ENCODE data around the gene MCTP1.

The MCTP1 gene

DNA sequence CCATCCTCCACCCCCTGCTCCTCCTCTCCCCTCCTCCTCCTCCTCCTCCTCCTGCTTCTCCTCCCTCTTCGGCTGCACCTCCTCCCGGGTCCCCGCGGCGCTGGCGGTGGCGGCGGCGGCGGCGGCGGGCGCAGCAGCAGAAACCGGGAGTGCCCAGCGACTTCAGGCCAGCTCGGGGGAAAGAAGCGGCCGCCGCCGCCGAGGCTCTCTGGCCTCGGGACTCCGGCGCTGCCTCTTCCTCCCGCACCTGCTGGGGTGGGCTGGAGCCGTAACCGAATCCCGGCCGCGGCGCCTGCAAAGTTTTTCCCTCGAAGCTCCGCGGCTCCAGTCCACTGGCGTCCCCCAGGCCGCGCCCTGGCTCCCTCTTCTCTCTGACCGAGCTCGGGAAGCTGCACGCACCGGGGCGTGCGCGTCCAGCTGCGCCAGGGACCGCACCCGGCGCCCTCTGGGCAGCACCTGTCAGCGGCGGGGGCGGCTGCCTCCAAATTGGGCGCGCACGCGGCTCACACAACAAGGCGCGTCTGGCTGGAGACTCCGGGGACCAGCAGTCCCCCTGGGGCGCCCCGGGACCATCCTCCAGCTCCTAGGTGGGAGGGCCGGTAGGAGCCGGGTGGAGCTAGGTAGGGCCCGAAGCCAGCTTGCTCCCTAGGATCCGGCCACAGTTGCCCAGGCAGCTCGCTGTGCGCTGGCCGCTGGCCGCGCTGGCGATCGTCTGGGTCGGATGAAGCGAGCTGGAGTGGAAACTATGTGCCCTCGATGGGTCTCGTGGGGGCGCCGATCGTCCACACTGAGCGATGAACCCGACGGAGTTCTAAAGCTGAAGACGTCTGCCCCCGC lies at the start of gene MCTP1:
Gene MCTP1 (minus strand): TSS at position 523 of the 837 bp plus-strand sequence.
- TF ChIP-seq, protein P1, sequence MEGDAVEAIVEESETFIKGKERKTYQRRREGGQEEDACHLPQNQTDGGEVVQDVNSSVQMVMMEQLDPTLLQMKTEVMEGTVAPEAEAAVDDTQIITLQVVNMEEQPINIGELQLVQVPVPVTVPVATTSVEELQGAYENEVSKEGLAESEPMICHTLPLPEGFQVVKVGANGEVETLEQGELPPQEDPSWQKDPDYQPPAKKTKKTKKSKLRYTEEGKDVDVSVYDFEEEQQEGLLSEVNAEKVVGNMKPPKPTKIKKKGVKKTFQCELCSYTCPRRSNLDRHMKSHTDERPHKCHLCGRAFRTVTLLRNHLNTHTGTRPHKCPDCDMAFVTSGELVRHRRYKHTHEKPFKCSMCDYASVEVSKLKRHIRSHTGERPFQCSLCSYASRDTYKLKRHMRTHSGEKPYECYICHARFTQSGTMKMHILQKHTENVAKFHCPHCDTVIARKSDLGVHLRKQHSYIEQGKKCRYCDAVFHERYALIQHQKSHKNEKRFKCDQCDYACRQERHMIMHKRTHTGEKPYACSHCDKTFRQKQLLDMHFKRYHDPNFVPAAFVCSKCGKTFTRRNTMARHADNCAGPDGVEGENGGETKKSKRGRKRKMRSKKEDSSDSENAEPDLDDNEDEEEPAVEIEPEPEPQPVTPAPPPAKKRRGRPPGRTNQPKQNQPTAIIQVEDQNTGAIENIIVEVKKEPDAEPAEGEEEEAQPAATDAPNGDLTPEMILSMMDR (IDR thresholded peaks at IDR 0.05; ENCODE audit: low read length, missing control alignments): no peak
- H3K4me3 ChIP-seq (replicated peaks; ENCODE audit: low read depth, low read length): peak within 1 kb of the TSS; percentile 46
- DNase-seq (ENCODE audit: low read depth): no peak

DNA sequence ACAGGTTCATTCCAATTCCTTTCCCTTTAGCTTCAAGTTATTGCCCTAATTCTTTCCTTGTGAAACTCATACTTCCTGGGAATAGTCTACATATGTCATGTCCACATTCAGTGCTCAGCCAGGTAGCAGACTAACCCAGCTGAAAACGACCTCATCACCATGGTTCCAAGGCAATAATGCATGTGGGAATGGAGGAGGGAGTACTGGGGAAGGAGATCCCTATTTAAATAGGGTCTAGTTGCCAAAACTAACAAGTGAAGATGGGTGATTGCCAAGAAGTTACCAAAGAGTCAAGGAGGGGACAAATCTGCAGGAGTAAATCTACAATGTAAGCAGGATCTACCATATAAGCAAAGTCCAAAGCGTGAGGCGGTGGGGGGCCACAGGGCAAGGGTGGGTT lies 47.3 kb upstream of the MCTP1 start:
- no peak overlapping the region for H3K4me3 ChIP-seq (replicated peaks; ENCODE audit: low read depth, low read length)
- no peak for DNase-seq (ENCODE audit: low read depth)
- TF ChIP-seq, protein P1 (IDR thresholded peaks at IDR 0.05; ENCODE audit: low read length, missing control alignments): no peak

DNA sequence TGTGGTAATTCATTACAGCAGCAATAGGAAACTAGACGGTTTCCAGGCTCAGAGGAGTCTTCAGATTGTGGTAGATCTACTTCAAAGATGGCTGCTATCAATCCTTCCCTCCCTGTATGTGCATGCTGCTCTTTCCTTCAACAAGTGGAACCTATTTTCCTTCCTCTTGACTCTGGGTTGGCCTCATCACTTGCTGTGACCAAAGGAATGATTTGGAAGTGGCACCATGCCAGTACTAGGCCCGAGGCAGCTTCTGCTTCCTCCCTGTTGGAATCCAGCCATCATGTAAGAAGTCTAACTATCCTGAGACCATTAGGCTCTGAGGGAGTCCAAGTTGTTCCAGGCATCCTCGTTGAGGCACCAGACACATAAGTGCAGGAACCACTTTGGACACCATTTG lies 46.5 kb upstream of the MCTP1 start:
- TF ChIP-seq, protein P1 (IDR thresholded peaks at IDR 0.05; ENCODE audit: low read length, missing control alignments): no peak
- no peak for DNase-seq (ENCODE audit: low read depth)

DNA sequence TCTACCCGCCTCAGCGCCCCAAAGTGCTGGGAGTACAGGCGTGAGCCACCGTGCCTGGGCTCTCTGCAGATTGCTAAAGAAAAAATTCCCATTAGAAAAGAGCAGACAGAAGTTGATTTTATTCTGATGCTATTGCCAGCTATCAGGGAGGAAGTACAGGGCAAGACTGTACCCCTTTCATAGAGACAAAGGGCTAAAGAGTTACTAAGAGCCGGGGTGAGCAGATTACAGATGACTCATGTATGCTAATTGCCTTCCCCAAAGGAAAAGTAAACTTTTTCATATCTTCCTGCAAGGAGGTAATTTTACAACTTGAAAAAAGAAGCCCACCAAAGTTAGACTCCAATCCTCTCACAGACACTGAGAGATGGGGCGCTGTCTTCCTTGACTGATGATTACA lies 42.3 kb upstream of the MCTP1 start:
- no peak overlapping the region for H3K4me3 ChIP-seq (replicated peaks; ENCODE audit: low read depth, low read length)
- DNase-seq (ENCODE audit: low read depth): no peak
- TF ChIP-seq, protein P1 (IDR thresholded peaks at IDR 0.05; ENCODE audit: low read length, missing control alignments): no peak

More for the DNA sequence above, 46.5 kb upstream of the MCTP1 start:
- H3K4me3 ChIP-seq (replicated peaks; ENCODE audit: low read depth, low read length): no peak overlapping the region

DNA sequence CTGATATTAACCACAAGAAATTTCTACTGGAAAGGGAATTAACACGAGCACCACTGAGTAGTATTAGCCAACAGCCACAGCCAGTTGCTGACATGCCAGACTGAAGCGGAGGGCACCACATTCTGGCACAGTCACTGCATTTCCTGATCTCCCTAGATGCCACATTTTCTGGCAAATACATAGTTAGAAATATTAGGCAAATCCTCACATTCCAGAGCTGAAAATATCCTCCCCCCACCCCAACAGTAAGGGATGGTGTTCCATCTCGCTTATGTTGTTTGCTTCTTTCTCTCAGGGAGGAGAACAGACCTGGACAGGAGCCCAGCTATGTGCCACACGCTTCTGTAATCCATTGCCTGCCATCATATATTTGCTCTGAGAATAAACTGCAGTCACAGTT lies 32.8 kb upstream of the MCTP1 start:
- TF ChIP-seq, protein P1 (IDR thresholded peaks at IDR 0.05; ENCODE audit: low read length, missing control alignments): no peak
- no peak for DNase-seq (ENCODE audit: low read depth)
- H3K4me3 ChIP-seq (replicated peaks; ENCODE audit: low read depth, low read length): no peak overlapping the region

DNA sequence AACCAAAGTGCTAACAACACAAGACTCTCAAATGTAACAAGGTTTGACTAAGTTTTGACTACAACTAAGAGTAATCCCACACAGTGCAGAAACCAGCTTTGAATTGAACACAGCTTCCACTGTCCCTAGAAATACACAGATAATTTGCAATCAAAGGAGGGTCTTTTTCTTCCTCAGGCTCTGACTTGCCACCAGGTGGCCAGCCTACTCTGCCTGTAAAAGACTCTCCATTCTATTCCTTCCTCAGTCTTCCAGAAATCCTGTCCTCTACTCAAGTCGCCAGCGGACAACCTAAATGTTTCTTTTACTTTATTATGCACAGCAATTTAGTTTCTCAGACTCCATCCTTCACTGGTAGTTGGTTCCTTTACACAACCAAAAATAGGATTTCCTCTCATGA lies 32.2 kb upstream of the MCTP1 start:
- DNase-seq (ENCODE audit: low read depth): no peak
- TF ChIP-seq, protein P1 (IDR thresholded peaks at IDR 0.05; ENCODE audit: low read length, missing control alignments): no peak
- H3K4me3 ChIP-seq (replicated peaks; ENCODE audit: low read depth, low read length): no peak overlapping the region

DNA sequence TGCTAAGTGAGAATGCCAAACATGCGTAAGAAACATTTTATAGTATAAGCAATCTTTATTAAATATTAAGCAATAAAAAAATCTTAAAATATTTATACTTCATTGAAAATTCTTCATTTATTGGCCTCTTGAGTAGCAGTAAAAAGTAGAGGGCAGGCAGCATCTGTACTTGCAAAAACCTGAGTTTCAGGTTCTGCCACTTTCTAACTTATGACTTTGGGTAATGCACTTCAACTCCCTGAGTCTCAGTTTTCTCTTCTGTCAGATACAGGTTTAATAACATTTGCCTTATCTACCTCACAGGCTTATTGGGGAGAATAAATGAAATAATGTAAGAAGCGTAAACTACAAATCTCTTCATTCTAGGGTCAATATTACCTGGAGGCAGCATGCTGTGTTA lies 19.8 kb upstream of the MCTP1 start:
- no peak overlapping the region for H3K4me3 ChIP-seq (replicated peaks; ENCODE audit: low read depth, low read length)
- TF ChIP-seq, protein P1 (IDR thresholded peaks at IDR 0.05; ENCODE audit: low read length, missing control alignments): no peak
- DNase-seq (ENCODE audit: low read depth): no peak
